Stimulated activated CD8-positive, alpha-beta memory T cell treated with anti-CD3 and anti-CD28 coated beads, Interleukin-7, amount 100 ng/mL, for 1 hour (primary cell): ENCODE data around the gene C22orf23.
A peak's percentile ranks its signal among the peaks of the same experiment; 100 is the strongest.

ENCODE experiments used
- DNase-seq, 2 donors: peaks; one replicate each; pipeline ENCODE4 v3.0.0-alpha.2; 2020; ENCODE audit warnings: low read depth in 2 of 2

Gene C22orf23

GRCh38 chr22:37925767-37926166 is 27.6 kb downstream of the C22orf23 start:
- no peak for DNase-seq

- DNase-seq = no peak
Measured at GRCh38 chr22:37925330-37925729, 28.1 kb downstream of the C22orf23 start.

GRCh38 chr22:37924386-37925065 is 28.9 kb downstream of the C22orf23 start:
- no peak for DNase-seq

- no peak for DNase-seq
Measured at GRCh38 chr22:37923927-37924326, 29.5 kb downstream of the C22orf23 start.

- no peak for DNase-seq
Measured at GRCh38 chr22:37922191-37922590, 31.2 kb downstream of the C22orf23 start.

GRCh38 chr22:37920126-37920525 is 33.3 kb downstream of the C22orf23 start:
- DNase-seq = no peak

GRCh38 chr22:37918580-37919270 is 34.7 kb downstream of the C22orf23 start:
- no peak for DNase-seq

GRCh38 chr22:37917874-37918548 is 35.4 kb downstream of the C22orf23 start:
- no peak for DNase-seq

GRCh38 chr22:37916311-37916710 is 37.1 kb downstream of the C22orf23 start:
- no peak for DNase-seq

GRCh38 chr22:37913233-37913721 is 40.1 kb downstream of the C22orf23 start:
- DNase-seq = no peak

- DNase-seq = no peak
Measured at GRCh38 chr22:37912171-37912570, 41.2 kb downstream of the C22orf23 start.

- no peak for DNase-seq
Measured at GRCh38 chr22:37911697-37912096, 41.7 kb downstream of the C22orf23 start.

GRCh38 chr22:37910890-37911672 is 42.3 kb downstream of the C22orf23 start:
- no peak for DNase-seq

GRCh38 chr22:37909766-37910165 is 43.6 kb downstream of the C22orf23 start:
- DNase-seq = no peak

GRCh38 chr22:37907036-37907954 is 46.1 kb downstream of the C22orf23 start:
- DNase-seq = no peak

GRCh38 chr22:37906364-37907008 is 46.9 kb downstream of the C22orf23 start:
- no peak for DNase-seq

GRCh38 chr22:37905534-37906363 is 47.7 kb downstream of the C22orf23 start, which contains the start of gene MICALL1:
TSS of gene MICALL1 (plus strand) at chr22:37906297. CDS start at chr22:37906423, 126 bp downstream.
- peak; percentile 16 to 20 for DNase-seq

- DNase-seq = no peak
Measured at GRCh38 chr22:37904572-37905533, 48.5 kb downstream of the C22orf23 start.
